ENCODE data around the gene POLN.

GRCh38 chr4:2069161-2069971 is 172.6 kb downstream of the POLN start:
- TF ChIP-seq CTCF (IDR thresholded peaks at IDR 0.05) (no peak), POLR2A (IDR thresholded peaks at IDR 0.05) (no peak), POLR2AphosphoS5 (IDR thresholded peaks at IDR 0.05) (no peak), EP300 (IDR thresholded peaks at IDR 0.05; ENCODE audit: low read depth) (no peak)

Data from transverse colon (tissue), 4 donors.